Prostate gland (tissue), 2 donors: ENCODE results near the gene POC5.

Source experiments
- POLR2A ChIP-seq: fragments of 450-650 bp; IDR thresholded peaks from one replicate; pipeline ENCODE4 v1.6.1; 2016; ENCODE audit warnings: antibody characterized with exemption, mild to moderate bottlenecking
- POLR2AphosphoS5 ChIP-seq: sonication (generic); formaldehyde crosslinking; IDR thresholded peaks from one replicate; pipeline ENCODE4 v1.6.1; 2017; ENCODE audit warnings: antibody characterized with exemption
- TF ChIP-seq, protein P1 (sequence below), 4 experiments: fragments of 200-600 bp in 2 of 4; fragments of 450-650 bp in 2 of 4; sonication (generic) in 2 of 4; IDR thresholded peaks; 1 replicate in 3 of 4; 2 replicates in 1 of 4; pipeline ENCODE4 v1.5.1; 2016 to 2019; ENCODE audit warnings: antibody characterized with exemption in 4 of 4, mild to moderate bottlenecking in 2 of 4, moderate library complexity in 2 of 4

GRCh38 chr5:75712091-75712490 is 5.1 kb downstream of the POC5 start:
- TF ChIP-seq, protein P1, sequence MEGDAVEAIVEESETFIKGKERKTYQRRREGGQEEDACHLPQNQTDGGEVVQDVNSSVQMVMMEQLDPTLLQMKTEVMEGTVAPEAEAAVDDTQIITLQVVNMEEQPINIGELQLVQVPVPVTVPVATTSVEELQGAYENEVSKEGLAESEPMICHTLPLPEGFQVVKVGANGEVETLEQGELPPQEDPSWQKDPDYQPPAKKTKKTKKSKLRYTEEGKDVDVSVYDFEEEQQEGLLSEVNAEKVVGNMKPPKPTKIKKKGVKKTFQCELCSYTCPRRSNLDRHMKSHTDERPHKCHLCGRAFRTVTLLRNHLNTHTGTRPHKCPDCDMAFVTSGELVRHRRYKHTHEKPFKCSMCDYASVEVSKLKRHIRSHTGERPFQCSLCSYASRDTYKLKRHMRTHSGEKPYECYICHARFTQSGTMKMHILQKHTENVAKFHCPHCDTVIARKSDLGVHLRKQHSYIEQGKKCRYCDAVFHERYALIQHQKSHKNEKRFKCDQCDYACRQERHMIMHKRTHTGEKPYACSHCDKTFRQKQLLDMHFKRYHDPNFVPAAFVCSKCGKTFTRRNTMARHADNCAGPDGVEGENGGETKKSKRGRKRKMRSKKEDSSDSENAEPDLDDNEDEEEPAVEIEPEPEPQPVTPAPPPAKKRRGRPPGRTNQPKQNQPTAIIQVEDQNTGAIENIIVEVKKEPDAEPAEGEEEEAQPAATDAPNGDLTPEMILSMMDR (IDR thresholded peaks at IDR 0.05), result no peak
- TF ChIP-seq POLR2A (no peak), POLR2AphosphoS5 (no peak)
